ENCODE results near the gene UBE2D1. TPM values are rescaled to one million over a fixed set of nuclear protein-coding genes. Genes with fewer than 3 reads are reported as not detected.

UBE2D1 gene
- total RNA-seq, 3 donors from 2014 or later: 17.2 to 18.4 (median 18.4) TPM

DNA sequence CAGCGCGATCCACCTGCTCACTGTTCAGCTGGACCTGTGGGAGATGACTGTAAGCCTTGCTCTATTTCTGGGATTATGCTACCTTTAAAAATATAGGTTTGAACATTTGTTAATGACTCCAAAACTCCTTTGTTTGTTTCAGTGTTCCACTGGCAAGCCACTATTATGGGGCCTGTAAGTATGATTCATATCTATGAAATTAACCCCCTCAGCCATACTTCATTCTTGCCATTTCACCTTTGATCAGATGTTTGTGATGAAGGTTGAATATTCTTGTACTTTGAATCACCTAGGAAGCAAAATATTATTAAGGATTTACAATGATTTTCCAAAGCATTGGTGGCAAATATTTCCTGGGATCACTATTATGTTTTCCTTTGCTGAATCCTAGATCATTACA is 26.5 kb downstream of the UBE2D1 start:
- no peak for DNase-seq
- intact Hi-C loops (cut with DNase I, micrococcal nuclease): no loop called here
- ATAC-seq: no peak
- Histone ChIP-seq H3K36me3 (ENCODE audit: low read depth) (no peaks in the 10 kb centered on the region), H3K9me3 (no peaks in the 10 kb centered on the region), H3K4me1 (ENCODE audit: low read depth) (peaks cover 7% of the 10 kb centered on the region), H3K4me3 (no peak overlapping the region)
- TF ChIP-seq, protein P1, sequence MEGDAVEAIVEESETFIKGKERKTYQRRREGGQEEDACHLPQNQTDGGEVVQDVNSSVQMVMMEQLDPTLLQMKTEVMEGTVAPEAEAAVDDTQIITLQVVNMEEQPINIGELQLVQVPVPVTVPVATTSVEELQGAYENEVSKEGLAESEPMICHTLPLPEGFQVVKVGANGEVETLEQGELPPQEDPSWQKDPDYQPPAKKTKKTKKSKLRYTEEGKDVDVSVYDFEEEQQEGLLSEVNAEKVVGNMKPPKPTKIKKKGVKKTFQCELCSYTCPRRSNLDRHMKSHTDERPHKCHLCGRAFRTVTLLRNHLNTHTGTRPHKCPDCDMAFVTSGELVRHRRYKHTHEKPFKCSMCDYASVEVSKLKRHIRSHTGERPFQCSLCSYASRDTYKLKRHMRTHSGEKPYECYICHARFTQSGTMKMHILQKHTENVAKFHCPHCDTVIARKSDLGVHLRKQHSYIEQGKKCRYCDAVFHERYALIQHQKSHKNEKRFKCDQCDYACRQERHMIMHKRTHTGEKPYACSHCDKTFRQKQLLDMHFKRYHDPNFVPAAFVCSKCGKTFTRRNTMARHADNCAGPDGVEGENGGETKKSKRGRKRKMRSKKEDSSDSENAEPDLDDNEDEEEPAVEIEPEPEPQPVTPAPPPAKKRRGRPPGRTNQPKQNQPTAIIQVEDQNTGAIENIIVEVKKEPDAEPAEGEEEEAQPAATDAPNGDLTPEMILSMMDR (IDR thresholded peaks at IDR 0.05): no peak

DNA sequence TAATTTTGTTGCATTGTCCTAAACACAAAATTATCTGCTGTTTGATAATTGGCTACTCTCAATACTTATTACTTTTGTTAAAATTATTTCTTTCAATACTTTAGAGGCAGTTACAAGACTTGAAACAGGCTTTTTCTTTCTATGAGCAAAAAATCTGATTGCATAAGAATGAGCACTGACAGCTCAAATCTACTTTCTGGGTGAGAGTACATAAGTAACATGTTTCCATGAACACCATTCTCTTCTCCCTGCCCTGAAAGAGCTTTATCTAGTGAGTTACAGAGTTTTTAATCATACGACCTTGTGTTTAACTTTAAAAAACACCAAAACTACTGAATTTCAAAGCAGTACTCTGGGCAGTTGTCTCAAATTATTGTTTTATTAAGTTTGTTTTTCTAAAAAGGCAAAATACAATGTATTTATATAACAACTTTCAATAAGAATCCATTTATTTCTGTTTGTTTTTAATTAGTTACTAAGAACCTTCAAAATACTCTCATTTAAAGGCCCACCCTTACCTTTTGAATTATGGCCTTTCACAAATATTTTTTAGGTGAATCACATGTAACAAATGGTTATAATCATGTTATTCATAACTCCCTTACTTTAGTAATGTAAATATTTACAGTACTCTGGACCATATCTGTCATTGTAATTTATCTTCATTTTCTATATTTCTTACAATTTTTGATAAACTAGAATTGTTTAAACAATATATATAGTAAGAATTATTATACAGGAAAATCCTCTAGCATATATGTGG is 27.4 kb downstream of the UBE2D1 start:
- H3K4me3 ChIP-seq: no peak overlapping the region
- ATAC-seq (no peak), DNase-seq (no peak)
- intact Hi-C loops (cut with DNase I, micrococcal nuclease): no loop called here
- TF ChIP-seq, protein P1 (IDR thresholded peaks at IDR 0.05): no peak
- H3K36me3 ChIP-seq (ENCODE audit: low read depth): no peaks in the 10 kb centered on the region
- no peaks in the 10 kb centered on the region for H3K9me3 ChIP-seq
- peaks cover 7% of the 10 kb centered on the region for H3K4me1 ChIP-seq (ENCODE audit: low read depth)

DNA sequence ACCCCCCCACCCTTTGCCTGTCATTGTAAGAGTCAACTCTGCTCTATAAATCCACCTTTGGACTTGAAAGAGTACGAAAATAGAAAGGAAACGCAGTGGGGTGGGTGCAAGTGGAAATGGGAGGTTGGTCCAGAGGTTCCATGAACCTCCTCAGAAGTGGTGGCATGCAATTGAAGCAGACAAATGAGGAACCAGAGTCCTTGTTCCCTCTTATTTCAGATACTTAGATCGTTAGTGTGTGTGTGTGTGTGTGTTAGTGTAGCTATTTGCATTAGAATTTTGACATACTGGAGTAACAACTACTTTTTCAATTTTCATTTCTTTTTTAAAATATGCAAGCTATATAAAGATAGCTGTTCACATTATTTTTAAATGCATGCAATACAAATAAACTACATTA is 32.3 kb downstream of the UBE2D1 start:
- Histone ChIP-seq H3K9me3 (no peaks in the 10 kb centered on the region), H3K4me3 (no peak overlapping the region), H3K36me3 (ENCODE audit: low read depth) (no peaks in the 10 kb centered on the region), H3K4me1 (ENCODE audit: low read depth) (no peaks in the 10 kb centered on the region)
- DNase-seq (no peak), ATAC-seq (no peak)
- TF ChIP-seq, protein P1 (IDR thresholded peaks at IDR 0.05): no peak
- intact Hi-C loops (cut with DNase I, micrococcal nuclease): no loop called here

DNA sequence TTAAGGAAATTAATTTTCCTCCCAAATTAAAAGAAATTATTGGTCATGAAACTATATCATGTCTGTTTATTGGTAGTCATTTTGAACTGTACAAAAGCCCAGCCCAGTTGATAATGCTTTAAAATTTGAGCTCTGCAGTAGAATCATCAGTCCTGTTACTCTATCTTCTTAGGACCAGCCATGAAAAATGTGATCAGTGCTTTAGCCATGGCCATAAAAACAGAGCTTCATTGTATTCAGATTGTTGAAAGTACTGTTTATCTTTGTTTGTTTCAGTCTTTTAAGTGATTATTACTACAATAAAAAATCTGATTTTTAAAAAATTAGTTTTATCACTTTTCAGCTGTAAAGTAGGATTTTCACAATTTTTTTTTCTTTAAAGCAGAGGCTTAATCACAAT is 36.7 kb downstream of the UBE2D1 start:
- intact Hi-C loops (cut with DNase I, micrococcal nuclease): no loop called here
- Histone ChIP-seq H3K9me3 (no peaks in the 10 kb centered on the region), H3K36me3 (ENCODE audit: low read depth) (no peaks in the 10 kb centered on the region), H3K4me3 (no peak overlapping the region), H3K4me1 (ENCODE audit: low read depth) (no peaks in the 10 kb centered on the region)
- ATAC-seq (no peak), DNase-seq (no peak)
- TF ChIP-seq, protein P1 (IDR thresholded peaks at IDR 0.05): no peak

DNA sequence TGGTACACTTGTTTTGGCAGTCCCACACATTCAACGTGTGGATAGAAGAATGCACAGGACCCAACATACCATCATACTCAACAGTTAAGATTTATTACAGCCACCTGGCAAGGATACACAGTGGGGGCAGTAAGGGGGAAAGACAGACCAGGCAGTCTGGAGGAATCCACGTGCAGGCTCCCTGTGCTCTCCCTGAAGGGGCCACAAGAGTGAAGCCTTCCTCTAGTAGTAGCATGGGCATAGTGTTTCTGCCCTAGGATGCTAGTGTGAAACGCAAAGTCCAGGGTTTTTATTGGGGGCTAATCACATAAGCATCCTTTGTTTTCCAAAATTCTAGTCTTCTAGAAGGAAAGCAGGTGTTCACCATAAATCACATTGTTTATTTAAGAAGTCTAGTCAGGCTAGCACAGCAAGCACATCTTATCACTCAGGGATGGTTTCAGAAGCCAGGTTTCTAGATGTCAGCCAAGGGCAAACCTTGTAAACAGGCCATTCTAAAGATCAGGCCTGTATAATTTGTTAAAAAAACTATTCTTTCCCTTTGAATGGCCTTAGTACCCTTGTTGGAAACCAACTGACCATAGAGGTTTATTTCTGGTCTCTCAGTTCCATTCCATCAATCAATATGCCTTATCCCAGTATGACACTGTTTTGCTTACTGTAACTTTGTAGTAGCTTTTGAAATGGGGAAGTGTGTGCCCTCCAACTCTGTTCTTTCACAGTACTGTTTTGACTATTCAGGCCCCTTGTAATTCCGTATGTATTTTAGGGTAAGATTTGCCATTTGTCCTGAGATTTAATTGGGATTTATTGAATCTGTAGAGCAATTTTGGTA is 38.0 kb downstream of the UBE2D1 start:
- TF ChIP-seq, protein P1 (IDR thresholded peaks at IDR 0.05): no peak
- intact Hi-C loops (cut with DNase I, micrococcal nuclease): no loop called here

More for the DNA sequence above, 38.0 kb downstream of the UBE2D1 start:
- Histone ChIP-seq H3K9me3 (no peaks in the 10 kb centered on the region), H3K4me3 (no peak overlapping the region), H3K4me1 (ENCODE audit: low read depth) (no peaks in the 10 kb centered on the region), H3K36me3 (ENCODE audit: low read depth) (no peaks in the 10 kb centered on the region)
- no peak for DNase-seq
- peak; percentile 18 for ATAC-seq
